Right cardiac atrium (tissue), 5 donors: ENCODE measurements around the gene ADGRG6. TPM values are rescaled to one million over a fixed set of nuclear protein-coding genes. Genes with fewer than 3 reads are reported as not detected.

Source experiments
- polyA plus RNA-seq: library from polyadenylated mRNA; stranded (reverse); fragments of 200-250 nt; gene quantifications from one replicate; pipeline ENCODE4 v1.2.3, GENCODE V29; 2013
- total RNA-seq, 4 donors: library from RNA; stranded (reverse); fragmentation: NEBNext Ultra II Directional; extraction: Animal tissue kit (Norgen Biotek cat#: 25700); gene quantifications; one replicate each; pipeline ENCODE4 v1.2.1, GENCODE V29; 2021
- donor health status: healthy with polysubstance abuse.
- donor health status: DM: no; HTN: yes; CAD: no.
- donor health status: DM: no; HTN: no; CAD: no.
- donor health status: DM: no; HTN: yes; CAD: no; lungs with severe emphysema.
- donor health status: DM: yes; HTN: yes; CAD: no.

Gene ADGRG6
- total and polyA plus RNA-seq, 5 donors = 4.1 to 23.9 (median 15.6) TPM

Other genes starting within 250 kb of the ADGRG6 start
- not detected for gene GJE1, start 169.1 kb upstream of the ADGRG6 start, total RNA-seq
- gene GJE1, start 169.1 kb upstream of the ADGRG6 start, polyA plus RNA-seq = not detected
- gene NMBR, start 154.9 kb upstream of the ADGRG6 start, total RNA-seq = not detected
- not detected for gene NMBR, start 154.9 kb upstream of the ADGRG6 start, polyA plus RNA-seq
- gene VTA1, start 154.7 kb upstream of the ADGRG6 start, total RNA-seq = 10 to 100 TPM; 29.6 to 35.2 (median 30.7) TPM
- 22.0 TPM for gene VTA1, start 154.7 kb upstream of the ADGRG6 start, polyA plus RNA-seq